Hematopoietic multipotent progenitor cell (in vitro differentiated cells): ENCODE results near the gene CCBE1. TPM values are rescaled to one million over a fixed set of nuclear protein-coding genes. Genes with fewer than 3 reads are reported as not detected.

Experiments used
- DNase-seq, 3 donors: peaks; one replicate each; pipeline ENCODE4 v3.0.0-alpha.2; 2011 to 2015; ENCODE audit warnings: low read depth in 2 of 3, low spot score in 2 of 3
- total RNA-seq: library from RNA; depleted of rRNA; stranded (reverse); fragments of >200 nt; gene quantifications from one replicate; pipeline ENCODE4 v1.2.3, GENCODE V29; 2012

The CCBE1 gene
- total RNA-seq, 1 donor: under 0.01 TPM

- DNase-seq: no peak
Measured at GRCh38 chr18:59466980-59467379, 230.2 kb downstream of the CCBE1 start.

GRCh38 chr18:59464486-59464885 lies 232.7 kb downstream of the CCBE1 start:
- DNase-seq: no peak

GRCh38 chr18:59461171-59461570 lies 236.1 kb downstream of the CCBE1 start:
- no peak for DNase-seq

GRCh38 chr18:59460072-59460420 lies 237.2 kb downstream of the CCBE1 start:
- no peak for DNase-seq

GRCh38 chr18:59459369-59460071 lies 237.7 kb downstream of the CCBE1 start:
- peak in 1 of 3 donors; percentile 11 for DNase-seq

- no peak for DNase-seq
Measured at GRCh38 chr18:59458575-59458974, 238.6 kb downstream of the CCBE1 start.

- DNase-seq: no peak
Measured at GRCh38 chr18:59456657-59457056, 240.6 kb downstream of the CCBE1 start.

GRCh38 chr18:59455728-59456276 lies 241.4 kb downstream of the CCBE1 start:
- no peak for DNase-seq

- no peak for DNase-seq
Measured at GRCh38 chr18:59454909-59455727, 242.1 kb downstream of the CCBE1 start.

GRCh38 chr18:59453468-59453961 lies 243.7 kb downstream of the CCBE1 start:
- DNase-seq: no peak

GRCh38 chr18:59451963-59452362 lies 245.3 kb downstream of the CCBE1 start:
- no peak for DNase-seq

GRCh38 chr18:59451073-59451472 lies 246.2 kb downstream of the CCBE1 start:
- DNase-seq: no peak

GRCh38 chr18:59448546-59448945 lies 248.7 kb downstream of the CCBE1 start:
- no peak for DNase-seq

GRCh38 chr18:59446012-59446411 lies 251.2 kb downstream of the CCBE1 start:
- DNase-seq: peak in 1 of 3 donors; percentile 4

- no peak for DNase-seq
Measured at GRCh38 chr18:59437851-59438569, 259.2 kb downstream of the CCBE1 start.

GRCh38 chr18:59432803-59433597 lies 264.2 kb downstream of the CCBE1 start:
- DNase-seq: no peak

GRCh38 chr18:59431131-59431530 lies 266.1 kb downstream of the CCBE1 start:
- no peak for DNase-seq

- no peak for DNase-seq
Measured at GRCh38 chr18:59429608-59430007, 267.6 kb downstream of the CCBE1 start.

- DNase-seq: no peak
Measured at GRCh38 chr18:59428018-59428417, 269.2 kb downstream of the CCBE1 start.

- DNase-seq: no peak
Measured at GRCh38 chr18:59426855-59427254, 270.4 kb downstream of the CCBE1 start.
